GM23338 (cell line): ENCODE measurements around the gene ZSCAN21. TPM values are rescaled to one million over a fixed set of nuclear protein-coding genes. Genes with fewer than 3 reads are reported as not detected.

Experiments used
- ATAC-seq: fragments of 200-7000 bp; cut with Tn5 transposase; 3 replicates; pipeline ENCODE4 v1.9.1; 2020
- DNase-seq: peaks from one replicate; pipeline ENCODE4 v3.0.0-alpha.2; 2015; ENCODE audit warnings: low spot score
- H2AFZ ChIP-seq: fragments of 200-600 bp; sonication (generic); 2 replicates; pipeline ENCODE4 v1.8.0; 2016; ENCODE audit warnings: antibody characterized with exemption, mild to moderate bottlenecking, moderate library complexity
- H3F3A ChIP-seq: fragments of 200-600 bp; sonication (generic); replicated peaks from 2 replicates; pipeline ENCODE4 v1.8.0; 2017; ENCODE audit warnings: antibody characterized with exemption, mixed run types, low read depth
- H3K27ac ChIP-seq: fragments of 200-600 bp; sonication (generic); 2 replicates; pipeline ENCODE4 v1.6.1; 2016; ENCODE audit warnings: low read depth
- H3K27me3 ChIP-seq: fragments of 200-600 bp; sonication (generic); 2 replicates; pipeline ENCODE4 v1.8.0; 2016; ENCODE audit warnings: mild to moderate bottlenecking, mixed run types, moderate library complexity; ENCODE audit not compliant: insufficient read depth
- H3K36me3 ChIP-seq: fragments of 200-600 bp; sonication (generic); 2 replicates; pipeline ENCODE4 v1.8.0; 2016; ENCODE audit warnings: mild to moderate bottlenecking; ENCODE audit not compliant: insufficient read depth
- H3K4me1 ChIP-seq: fragments of 200-600 bp; sonication (generic); 2 replicates; pipeline ENCODE4 v1.8.0; 2016; ENCODE audit warnings: mild to moderate bottlenecking, moderate library complexity; ENCODE audit not compliant: insufficient read depth
- H3K4me2 ChIP-seq: fragments of 200-600 bp; sonication (generic); 2 replicates; pipeline ENCODE4 v1.7.1; 2017; ENCODE audit warnings: mixed run types
- H3K4me3 ChIP-seq: fragments of 200-600 bp; sonication (generic); 2 replicates; pipeline ENCODE4 v1.6.1; 2016; ENCODE audit warnings: mixed run types
- H3K79me2 ChIP-seq: fragments of 200-600 bp; sonication (generic); replicated peaks from 2 replicates; pipeline ENCODE4 v1.8.0; 2017; ENCODE audit warnings: mild to moderate bottlenecking; ENCODE audit not compliant: insufficient read depth
- H3K9me2 ChIP-seq: fragments of 200-600 bp; sonication (generic); 2 replicates; pipeline ENCODE4 v1.8.0; 2017; ENCODE audit not compliant: insufficient read depth
- H4K20me1 ChIP-seq: fragments of 200-600 bp; sonication (generic); replicated peaks from 2 replicates; pipeline ENCODE4 v1.8.0; 2017; ENCODE audit warnings: mild to moderate bottlenecking; ENCODE audit not compliant: insufficient read depth
- H3K27ac Mint-ChIP-seq: 2 replicates; pipeline ENCODE4 v1.8.0; 2020; ENCODE audit warnings: inconsistent platforms, mild to moderate bottlenecking, moderate library complexity, mixed read lengths
- H3K27me3 Mint-ChIP-seq: 3 replicates; pipeline ENCODE4 v1.8.0; 2022; ENCODE audit warnings: low read depth, mild to moderate bottlenecking, moderate library complexity, mixed read lengths, inconsistent platforms; ENCODE audit not compliant: insufficient read depth, poor library complexity
- H3K36me3 Mint-ChIP-seq: 3 replicates; pipeline ENCODE4 v1.8.0; 2021; ENCODE audit warnings: low read depth, mild to moderate bottlenecking, inconsistent platforms, moderate library complexity, mixed read lengths
- H3K4me1 Mint-ChIP-seq: 3 replicates; pipeline ENCODE4 v1.8.0; 2020; ENCODE audit warnings: mild to moderate bottlenecking, inconsistent platforms, mixed read lengths
- H3K4me3 Mint-ChIP-seq: 3 replicates; pipeline ENCODE4 v1.8.0; 2021; ENCODE audit warnings: moderate library complexity, mild to moderate bottlenecking, inconsistent platforms, mixed read lengths
- H3K9me3 Mint-ChIP-seq: 3 replicates; pipeline ENCODE4 v1.8.0; 2020; ENCODE audit warnings: moderate library complexity, mild to moderate bottlenecking, inconsistent platforms, mixed read lengths
- CTCF ChIP-seq, 2 experiments: fragments of 200-600 bp in 1 of 2; sonication (generic) in 1 of 2; conservative IDR thresholded peaks; 2 replicates each; pipeline versions ENCODE4 v1.5.1 to v1.6.1; 2016 to 2017; ENCODE audit warnings: antibody characterized with exemption in 2 of 2, low read depth in 2 of 2, mild to moderate bottlenecking in 2 of 2, moderate library complexity in 1 of 2
- ETS1 ChIP-seq: IDR thresholded peaks from 2 replicates; pipeline ENCODE4 v1.6.1; 2016; ENCODE audit warnings: antibody characterized with exemption
- EZH2phosphoT487 ChIP-seq: fragments of 200-600 bp; sonication (generic); IDR thresholded peaks from one replicate; pipeline ENCODE4 v1.8.1; 2018; ENCODE audit warnings: antibody characterized with exemption; ENCODE audit not compliant: unreplicated experiment
- NANOG ChIP-seq: IDR thresholded peaks from 2 replicates; pipeline ENCODE4 v1.6.1; 2016; ENCODE audit warnings: antibody characterized with exemption, borderline replicate concordance
- POLR2AphosphoS5 ChIP-seq: IDR thresholded peaks from 2 replicates; pipeline ENCODE4 v1.6.1; 2016; ENCODE audit warnings: antibody characterized with exemption, low read depth
- REST ChIP-seq: IDR thresholded peaks from one replicate; pipeline ENCODE4 v1.6.1; 2018; ENCODE audit warnings: antibody characterized with exemption; ENCODE audit not compliant: unreplicated experiment
- ZNF114 ChIP-seq: fragments of 250-450 bp; sonication (Bioruptor Pico); IDR thresholded peaks from 2 replicates; pipeline ENCODE4 v1.5.0; 2020; ENCODE audit warnings: mild to moderate bottlenecking, moderate library complexity
- ZNF462 ChIP-seq: fragments of 250-450 bp; sonication (Bioruptor Pico); IDR thresholded peaks from 2 replicates; pipeline ENCODE4 v1.5.0; 2020; ENCODE audit warnings: mild to moderate bottlenecking, moderate library complexity
- polyA plus RNA-seq: library from polyadenylated mRNA; unstranded; fragments of >200 nt; fragmentation: Nextera tagmentation; extraction: Ambion mirVana; gene quantifications from 2 replicates; pipeline ENCODE4 v1.2.1, GENCODE V29; 2016
- total RNA-seq: library from RNA; depleted of rRNA; stranded (reverse); fragments of >200 nt; shearing (Covaris generic); gene quantifications from 2 replicates; pipeline ENCODE4 v1.2.3, GENCODE V29; 2014

ZSCAN21 gene
- total and polyA plus RNA-seq, 2 experiments from 2014 or later: 15.7 to 21.8 TPM

GRCh38 chr7:100093054-100093453 lies 43.5 kb downstream of the ZSCAN21 start:
- H3K36me3 ChIP-seq: peaks cover 59% of the 10 kb centered on the region
- ATAC-seq: no peak
- Mint-ChIP-seq H3K4me3 (no peak overlapping the region), H3K27me3 (peaks cover 40% of the 10 kb centered on the region), H3K9me3 (peaks cover 5% of the 10 kb centered on the region; the same call in 2 of the 3 replicates), H3K4me1 (peaks cover 29% of the 10 kb centered on the region), H3K36me3 (peaks cover 79% of the 10 kb centered on the region), H3K27ac (peak overlapping the region; percentile 45; the same call in 1 of the 2 replicates)
- peaks cover 47% of the 10 kb centered on the region for H4K20me1 ChIP-seq
- DNase-seq: no peak
- H3K79me2 ChIP-seq: peaks cover 29% of the 10 kb centered on the region
- H3K9me2 ChIP-seq: no peaks in the 10 kb centered on the region
- peaks cover 88% of the 10 kb centered on the region for H3F3A ChIP-seq
- H3K4me3 ChIP-seq: no peak overlapping the region
- no peaks in the 10 kb centered on the region for H3K27me3 ChIP-seq
- no peak for TF ChIP-seq REST
- no peak for TF ChIP-seq NANOG
- no peak; the same call in 1 of the 2 replicates for TF ChIP-seq POLR2AphosphoS5
- TF ChIP-seq EZH2phosphoT487: no peak
- no peak for TF ChIP-seq ZNF114
- no peak for TF ChIP-seq ETS1
- TF ChIP-seq ZNF462 (CRISPR knock-in tag): no peak
- TF ChIP-seq CTCF (conservative IDR thresholded peaks at IDR 0.05; ENCODE audit: low read depth in 2 of 2): no peak
- no peak overlapping the region for H3K4me2 ChIP-seq
- H3K4me1 ChIP-seq: peaks cover 6% of the 10 kb centered on the region
- no peak overlapping the region for H2AFZ ChIP-seq
- H3K27ac ChIP-seq: peak overlapping the region; percentile 1
